HPDE6-E6E7 (cell line): ENCODE data around the gene PLEKHG4.

Experiments used
- DNase-seq: peaks from one replicate; pipeline ENCODE4 v3.0.0; 2011; ENCODE audit warnings: missing footprints; ENCODE audit errors: extremely low spot score

PLEKHG4 gene

DNA sequence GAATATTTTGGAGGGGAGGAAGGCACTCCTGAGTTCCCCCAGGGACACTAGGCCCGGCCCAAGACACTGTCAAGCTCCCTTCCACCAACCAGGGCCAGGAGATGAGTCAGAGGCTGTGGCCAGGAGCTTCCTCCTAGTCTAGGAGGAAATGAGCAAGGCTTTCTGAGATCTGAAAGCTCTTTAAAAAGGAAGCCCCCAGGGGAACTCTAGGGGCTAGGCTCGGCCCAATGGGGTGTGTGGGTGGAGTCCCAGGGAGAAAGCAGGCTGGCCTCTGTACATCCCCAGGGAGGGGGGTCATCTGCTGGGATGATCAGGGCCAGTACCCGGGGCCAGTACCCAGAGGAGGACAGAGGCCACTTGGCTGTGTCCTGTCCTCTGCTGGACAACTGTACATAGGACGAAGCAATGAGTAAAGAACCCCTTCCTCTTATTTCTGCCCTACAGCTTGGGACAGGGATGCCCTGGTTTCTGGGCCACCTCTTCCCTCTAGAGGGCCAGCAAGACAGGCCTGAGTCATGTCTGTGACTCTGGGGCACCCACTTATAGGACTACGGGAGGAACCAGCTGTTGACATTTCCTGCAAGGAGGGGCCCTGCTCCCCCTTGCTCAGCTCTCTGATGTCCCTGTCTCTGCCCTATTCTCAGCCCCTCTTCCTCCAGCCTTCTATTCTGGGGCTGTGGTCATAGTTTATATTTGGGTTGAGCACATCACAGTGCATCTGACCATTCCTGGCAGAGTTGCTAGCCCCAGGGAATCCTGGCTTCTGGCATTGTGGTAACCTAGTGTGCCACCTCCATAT, 34.7 kb upstream of the PLEKHG4 start:
- DNase-seq, result peak; percentile 90

- no peak for DNase-seq
Observed at GRCh38 chr16:67245186-67245585, 34.1 kb upstream of the PLEKHG4 start.

DNA sequence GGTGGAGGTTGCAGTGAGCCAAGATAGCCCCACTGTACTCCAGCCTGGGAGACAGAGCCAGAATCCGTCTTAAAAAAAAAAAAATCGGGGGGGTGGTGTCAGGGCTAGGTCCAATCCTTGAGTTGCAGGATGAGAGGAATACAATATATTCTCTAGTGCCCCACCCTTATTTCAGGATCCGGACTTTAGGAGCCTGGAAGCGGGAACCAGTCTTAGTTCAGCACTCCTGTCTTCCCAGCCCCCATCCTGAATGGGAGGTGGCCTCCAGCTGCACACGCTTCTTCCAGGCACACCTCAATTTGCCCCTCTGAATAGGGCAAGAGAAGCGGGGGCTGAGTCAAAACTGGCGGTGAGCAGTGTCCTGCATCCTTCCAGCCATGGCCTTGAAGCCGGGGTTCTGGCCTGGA, 33.7 kb upstream of the PLEKHG4 start:
- DNase-seq, result no peak

DNA sequence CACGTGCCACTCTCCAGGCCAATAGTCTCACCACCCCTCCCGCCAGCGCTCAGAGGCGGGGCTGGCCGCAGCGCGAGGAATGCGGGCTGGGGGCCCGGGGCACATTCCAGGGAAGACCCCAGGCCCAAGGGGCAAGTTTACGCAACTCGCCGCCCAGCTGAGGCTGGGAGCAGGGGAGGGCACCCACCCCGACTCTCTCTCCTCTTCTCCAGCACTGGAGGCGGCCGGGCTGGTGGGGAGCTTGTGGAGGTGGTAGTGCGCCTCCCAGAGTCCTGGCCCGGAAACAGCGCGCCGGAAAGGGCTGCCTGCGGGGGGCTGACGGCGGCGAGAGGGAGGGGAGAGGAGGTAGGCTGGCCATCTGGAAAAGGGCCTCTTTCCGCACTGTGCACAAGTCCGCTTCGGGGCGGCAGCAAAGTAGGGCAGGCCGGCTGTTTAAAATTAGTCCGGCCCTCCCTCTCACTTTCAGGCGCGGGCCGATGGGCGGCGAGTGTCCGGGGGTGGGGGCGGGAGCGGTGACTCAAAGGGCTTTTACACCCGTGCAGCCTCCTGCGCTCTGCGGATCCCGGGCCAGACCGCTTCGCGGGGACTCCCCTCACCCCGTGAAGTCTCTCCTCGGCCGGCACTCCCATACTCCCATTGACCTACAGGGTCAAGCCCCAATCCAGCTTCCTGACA, 33.1 kb upstream of the PLEKHG4 start:
- no peak for DNase-seq

GRCh38 chr16:67246756-67247191, 32.6 kb upstream of the PLEKHG4 start:
- DNase-seq, result peak; percentile 89

GRCh38 chr16:67247192-67248072, 31.9 kb upstream of the PLEKHG4 start, which contains the start of gene FHOD1:
FHOD1 (minus strand) TSS chr16:67247481; CDS start chr16:67247410, 71 bp downstream.
- DNase-seq, result peak; percentile 97

GRCh38 chr16:67248073-67248400, 31.3 kb upstream of the PLEKHG4 start:
- no peak for DNase-seq

- no peak for DNase-seq
Observed at GRCh38 chr16:67248401-67249177, 30.7 kb upstream of the PLEKHG4 start, which contains the start of gene SLC9A5. SLC9A5 (plus strand) TSS chr16:67248979; CDS start chr16:67249015, 36 bp downstream.

- DNase-seq, result no peak
Observed at GRCh38 chr16:67249178-67250044, 29.9 kb upstream of the PLEKHG4 start.

DNA sequence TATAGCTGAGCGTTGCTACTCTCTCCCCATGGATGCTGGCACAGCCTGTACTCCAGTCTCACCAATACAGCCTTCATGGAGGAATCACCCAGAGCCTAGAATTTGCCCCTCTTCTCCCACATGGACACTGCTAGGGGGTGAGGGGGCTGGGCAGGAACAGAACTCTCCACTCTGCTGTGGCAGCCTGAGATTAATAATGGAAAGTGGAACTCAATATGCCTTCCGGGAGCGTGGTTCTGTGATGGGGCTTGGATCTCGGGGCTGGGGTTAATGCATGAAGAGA, 29.3 kb upstream of the PLEKHG4 start:
- DNase-seq, result no peak

GRCh38 chr16:67252609-67253497, 26.5 kb upstream of the PLEKHG4 start:
- DNase-seq, result no peak

- DNase-seq, result no peak
Observed at GRCh38 chr16:67254801-67255552, 24.4 kb upstream of the PLEKHG4 start.

GRCh38 chr16:67255553-67256221, 23.6 kb upstream of the PLEKHG4 start:
- no peak for DNase-seq

- DNase-seq, result no peak
Observed at GRCh38 chr16:67256701-67257230, 22.6 kb upstream of the PLEKHG4 start.

DNA sequence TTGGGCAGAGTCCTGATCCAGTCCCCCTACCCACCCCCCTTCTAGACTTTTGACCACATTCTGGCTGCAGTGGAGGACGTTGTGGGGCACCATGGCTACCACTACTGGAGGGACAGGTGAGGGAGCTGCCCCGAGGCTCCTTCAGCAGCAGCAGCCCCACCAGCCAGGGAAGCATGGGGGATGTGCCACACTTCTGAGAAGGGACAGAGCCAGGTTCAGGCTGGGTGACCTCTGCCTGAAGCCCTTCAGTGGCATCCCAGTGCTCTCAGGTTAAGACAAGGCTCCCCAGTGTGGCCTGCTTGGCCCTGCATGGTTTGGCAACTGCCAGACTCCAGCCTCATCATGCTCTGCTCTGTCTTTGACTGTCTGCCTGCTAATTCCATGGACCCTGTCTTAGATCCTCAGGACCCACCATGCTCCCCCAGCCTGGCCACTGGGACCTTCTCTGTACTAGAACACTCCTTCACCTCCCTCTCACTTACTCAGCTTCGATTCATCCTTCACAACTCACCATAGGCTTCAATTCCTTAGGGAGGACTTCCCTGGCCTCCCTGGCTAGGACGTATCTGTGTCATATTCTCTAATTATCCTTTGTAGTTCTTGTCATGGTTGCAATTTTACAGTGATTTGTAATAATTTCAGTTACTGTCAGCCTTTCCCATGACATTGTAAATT, 21.7 kb upstream of the PLEKHG4 start:
- DNase-seq, result no peak

- no peak for DNase-seq
Observed at GRCh38 chr16:67258161-67258835, 21.0 kb upstream of the PLEKHG4 start.

- DNase-seq, result no peak
Observed at GRCh38 chr16:67259705-67260104, 19.6 kb upstream of the PLEKHG4 start.
